GM19035 (cell line): Measurements from ENCODE around the gene KCNQ4.

Experiments used
- ATAC-seq: cut with Tn5 transposase; IDR thresholded peaks from one replicate; pipeline ENCODE4 v1.9.1; 2021; ENCODE audit not compliant: unreplicated experiment

KCNQ4 gene

GRCh38 chr1:40776236-40777072 is 7.1 kb upstream of the KCNQ4 start:
- ATAC-seq = no peak

GRCh38 chr1:40777224-40777970 is 6.2 kb upstream of the KCNQ4 start:
- ATAC-seq = no peak

DNA sequence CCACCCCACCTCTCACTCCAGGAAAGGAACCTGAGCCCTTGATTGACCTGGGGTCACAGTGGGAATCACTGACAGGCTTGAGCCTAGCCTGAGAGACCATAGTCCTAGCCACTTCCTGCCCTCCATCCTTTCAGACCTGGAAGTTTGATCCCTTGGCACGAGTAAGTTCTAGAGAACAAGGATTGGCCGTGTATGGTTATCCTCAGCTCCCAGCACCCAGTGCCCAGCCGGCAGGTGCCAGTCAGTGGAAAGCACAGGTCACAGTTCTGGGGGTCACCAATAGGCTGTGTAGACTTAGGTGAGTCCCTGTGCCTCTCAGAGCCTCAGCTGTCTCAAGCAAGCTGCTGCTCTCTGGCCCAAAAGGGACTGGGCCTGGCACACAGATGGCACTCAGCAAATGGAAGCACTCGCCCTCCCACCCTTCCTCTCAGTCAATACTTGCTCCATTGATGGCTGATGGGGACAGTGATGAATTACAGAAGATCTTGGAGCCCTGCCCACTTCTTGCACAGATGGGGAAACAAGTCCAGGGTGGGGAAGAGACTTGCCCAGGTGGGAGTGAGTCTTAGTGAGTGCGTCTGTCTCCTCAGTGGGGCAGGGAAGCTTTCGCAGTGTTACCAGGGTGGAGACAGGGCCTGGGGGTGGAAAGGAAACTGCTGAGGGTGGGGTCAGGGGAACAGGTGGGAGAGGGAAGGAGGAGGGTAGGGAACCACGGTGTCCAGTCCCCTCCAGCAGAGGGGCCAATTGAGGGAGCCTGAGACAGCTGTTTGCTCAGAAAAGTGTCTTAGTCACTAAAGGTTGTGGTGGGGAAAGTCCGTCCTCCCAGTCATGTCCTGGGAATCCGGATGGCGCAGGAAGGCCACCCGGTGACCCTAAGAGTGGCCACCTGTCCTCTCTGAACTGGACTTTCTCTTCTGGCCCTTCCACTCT is 2.6 kb upstream of the KCNQ4 start:
- no peak for ATAC-seq

DNA sequence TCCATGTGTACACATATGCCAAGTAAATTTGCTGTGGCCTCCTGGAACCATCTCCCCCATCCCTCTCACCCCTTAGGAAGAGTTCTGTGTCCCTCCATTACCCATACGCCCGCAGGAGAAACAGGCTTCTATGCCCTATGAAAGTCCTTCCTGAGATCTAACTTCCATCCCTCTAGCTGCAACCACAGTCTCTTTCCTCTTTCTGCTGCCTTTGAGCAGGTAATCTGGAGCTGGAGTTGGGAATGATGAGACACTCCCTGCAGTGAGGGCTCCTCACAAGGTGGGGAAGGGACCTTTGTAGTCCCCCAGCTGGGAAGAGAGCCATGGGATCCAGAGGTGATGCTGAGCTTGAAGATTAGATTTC is 2.0 kb upstream of the KCNQ4 start:
- ATAC-seq = no peak

DNA sequence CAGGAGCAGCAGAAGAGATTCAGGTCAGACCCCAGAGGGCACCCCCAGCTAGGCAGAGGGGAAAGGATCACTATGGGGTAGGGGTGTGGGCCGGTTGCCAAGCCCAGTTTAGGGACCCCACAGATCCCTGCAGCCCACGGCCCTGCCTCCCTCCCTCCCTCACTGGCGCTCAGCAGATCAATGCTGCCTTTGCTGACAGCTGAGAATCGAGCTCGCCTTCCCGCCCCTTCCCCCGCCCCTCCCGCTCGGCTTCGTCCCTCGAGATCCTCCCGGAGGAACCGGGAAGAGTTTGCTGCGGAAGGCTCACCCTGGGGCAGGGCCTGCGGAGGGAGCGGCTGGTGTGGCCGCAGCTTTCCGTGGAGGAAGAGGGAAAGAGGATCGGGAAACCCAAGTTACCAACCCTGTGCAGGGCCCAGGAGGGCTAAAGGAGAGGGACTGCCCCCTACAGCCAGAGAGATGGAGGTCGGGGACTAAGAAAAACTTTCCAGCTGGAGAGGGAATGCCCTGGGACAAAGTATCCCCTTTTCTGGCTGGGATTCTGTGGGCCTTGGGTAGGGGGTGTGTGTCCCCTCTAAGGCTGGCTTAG is 1.1 kb upstream of the KCNQ4 start:
- ATAC-seq = no peak

DNA sequence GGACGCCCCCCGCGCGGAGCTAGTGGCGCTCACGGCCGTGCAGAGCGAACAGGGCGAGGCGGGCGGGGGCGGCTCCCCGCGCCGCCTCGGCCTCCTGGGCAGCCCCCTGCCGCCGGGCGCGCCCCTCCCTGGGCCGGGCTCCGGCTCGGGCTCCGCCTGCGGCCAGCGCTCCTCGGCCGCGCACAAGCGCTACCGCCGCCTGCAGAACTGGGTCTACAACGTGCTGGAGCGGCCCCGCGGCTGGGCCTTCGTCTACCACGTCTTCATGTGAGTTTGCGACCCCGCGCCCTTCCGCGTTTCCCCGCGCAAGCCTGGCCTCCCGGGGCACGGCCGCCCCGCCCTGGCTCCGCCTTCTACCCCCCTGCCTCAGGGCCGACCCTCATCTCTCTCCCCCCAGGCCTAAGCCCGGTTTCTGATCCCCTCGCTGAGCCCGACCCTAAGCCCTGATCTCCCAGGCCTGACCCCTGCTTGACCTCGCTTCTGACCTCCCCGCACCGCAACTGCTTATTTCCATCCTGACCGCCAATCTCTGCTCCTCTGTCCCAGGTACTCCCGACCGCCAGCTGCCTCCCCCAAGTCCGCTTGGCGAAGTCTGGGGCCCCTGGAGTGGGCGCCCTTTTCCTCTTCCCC is 669 bp downstream of the KCNQ4 start:
- no peak for ATAC-seq

DNA sequence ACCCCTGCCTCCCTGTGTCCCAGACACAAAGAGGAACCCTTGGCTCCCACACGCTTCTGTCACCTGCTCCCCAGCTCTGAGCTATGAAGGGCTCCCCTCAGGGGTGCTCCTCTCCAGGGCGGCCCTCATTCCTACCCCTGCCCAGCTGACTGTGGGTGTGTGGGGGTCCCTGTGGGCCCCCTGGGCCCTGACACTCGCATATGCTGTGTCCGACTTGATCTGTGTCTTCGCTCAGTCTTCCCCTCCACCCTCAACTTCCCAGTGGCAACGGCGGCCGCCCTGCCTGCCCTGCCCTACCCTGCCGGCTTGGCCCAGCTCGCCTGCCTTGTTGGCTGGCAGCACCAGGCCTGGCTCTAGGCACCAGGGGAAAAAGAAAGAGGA is 1.2 kb downstream of the KCNQ4 start:
- no peak for ATAC-seq

DNA sequence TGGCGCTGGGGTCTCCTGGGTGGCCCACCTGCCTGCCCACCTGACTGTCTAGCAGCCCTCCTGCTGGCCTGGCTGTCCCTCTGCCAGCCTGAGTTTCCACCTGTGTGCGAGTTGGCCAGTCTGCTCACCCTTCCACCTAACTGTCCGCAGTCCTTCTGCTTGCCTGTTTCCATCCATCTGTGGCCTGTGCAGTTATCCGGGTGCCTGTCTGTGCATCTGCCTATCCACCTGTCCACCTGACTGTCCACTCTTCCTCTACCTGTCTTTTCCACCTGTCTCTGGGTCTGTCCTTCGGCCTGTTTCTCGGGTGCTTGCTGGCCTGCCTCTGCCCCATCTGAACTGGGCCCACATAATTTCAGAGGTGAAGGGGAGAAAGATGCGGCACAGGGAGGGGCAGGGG is 1.9 kb downstream of the KCNQ4 start:
- ATAC-seq = no peak

DNA sequence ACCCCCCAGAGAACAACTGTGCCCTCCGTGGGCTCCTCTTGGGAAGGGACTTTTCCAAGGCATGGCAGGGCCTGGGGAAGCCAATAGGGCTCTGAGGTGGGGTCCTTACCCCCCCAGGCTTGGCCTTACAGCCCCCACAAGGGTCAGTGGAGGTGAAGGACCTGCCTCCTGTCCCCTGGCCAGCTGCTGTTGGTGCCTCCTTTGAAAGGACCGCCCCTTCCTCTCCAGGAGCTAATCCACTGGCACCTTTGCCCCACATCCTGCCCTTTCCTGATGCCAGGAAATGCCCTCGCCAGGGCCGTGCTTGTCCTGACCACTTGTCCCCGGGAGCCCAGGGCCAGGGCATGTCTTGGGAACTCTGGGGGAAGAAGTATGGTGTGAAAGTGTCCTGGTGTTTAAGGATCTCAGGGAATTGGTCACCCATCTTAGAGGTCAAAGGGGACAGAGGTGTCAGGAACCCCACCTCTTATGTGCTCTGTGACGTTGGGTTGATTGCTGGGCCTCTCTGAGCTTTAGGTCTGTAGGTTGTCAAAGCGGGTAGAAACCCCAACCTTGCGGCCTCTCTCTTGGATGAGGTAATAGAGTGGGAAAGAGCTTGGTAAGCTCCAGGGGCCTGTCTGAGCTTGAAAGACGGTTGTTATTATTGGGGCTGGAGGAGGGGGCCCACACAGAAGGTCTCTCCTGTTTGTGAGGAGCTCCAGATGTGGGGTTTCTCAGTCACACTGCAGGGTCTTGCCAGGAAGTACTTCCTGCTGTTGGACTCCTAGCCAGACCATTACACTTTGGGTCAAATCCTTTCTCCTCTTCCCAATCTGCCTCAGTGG is 2.8 kb downstream of the KCNQ4 start:
- ATAC-seq = no peak

- no peak for ATAC-seq
These were observed 3.6 kb downstream of the KCNQ4 start for GRCh38 chr1:40786995-40787705.

- no peak for ATAC-seq
These were observed 4.4 kb downstream of the KCNQ4 start for GRCh38 chr1:40787737-40788560.

DNA sequence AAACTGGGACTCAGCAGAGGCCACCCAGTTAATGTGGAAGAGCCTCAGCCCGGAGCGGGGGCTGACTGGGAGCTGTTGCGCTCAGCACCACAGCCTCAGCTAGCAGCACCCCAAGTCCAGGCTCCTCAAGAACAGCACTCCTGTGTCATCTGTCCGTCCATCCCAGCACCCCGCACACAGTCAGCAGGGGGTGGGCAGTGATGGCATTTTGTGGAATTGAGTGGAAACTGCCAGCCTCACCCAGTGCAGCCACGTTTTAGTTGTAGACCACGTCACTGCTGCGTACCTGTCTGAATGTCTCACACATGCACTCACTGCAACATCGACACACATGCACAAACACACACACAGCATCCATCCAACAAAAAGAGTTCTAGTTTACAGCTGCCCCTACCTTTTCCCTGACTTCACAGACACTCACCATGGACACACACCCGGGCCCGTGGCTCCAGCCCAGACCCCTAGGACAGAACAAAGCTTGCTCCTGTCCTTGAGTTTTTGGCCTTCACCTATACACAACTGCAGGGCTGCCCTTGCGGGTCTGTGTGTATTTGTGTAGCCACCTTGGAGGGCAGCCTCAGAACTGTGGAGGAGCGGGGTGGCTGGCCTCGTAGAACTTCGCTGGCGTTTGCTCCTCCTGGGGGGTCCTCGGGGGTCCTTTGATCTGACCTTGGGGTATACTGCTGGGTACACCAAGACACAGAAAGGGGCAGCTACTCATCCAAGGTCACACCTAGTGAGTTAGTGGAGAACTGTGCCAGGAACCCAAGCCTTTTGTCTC is 5.2 kb downstream of the KCNQ4 start:
- ATAC-seq = no peak

DNA sequence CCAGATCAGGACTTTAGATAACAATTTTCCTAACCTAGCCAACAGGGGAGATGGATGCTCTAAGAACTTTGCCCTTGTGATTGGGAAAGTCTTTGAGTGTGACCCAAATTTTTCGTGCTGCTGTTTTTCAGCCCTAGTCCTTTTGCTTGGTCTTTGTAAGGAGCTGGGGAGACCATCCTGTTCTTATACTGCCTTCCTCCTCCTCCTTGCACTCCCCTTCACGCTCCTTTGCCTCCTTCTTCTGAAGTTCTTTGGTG is 5.7 kb downstream of the KCNQ4 start:
- no peak for ATAC-seq

GRCh38 chr1:40789661-40790430 is 6.3 kb downstream of the KCNQ4 start:
- ATAC-seq = no peak

GRCh38 chr1:40792036-40792435 is 8.4 kb downstream of the KCNQ4 start:
- no peak for ATAC-seq

DNA sequence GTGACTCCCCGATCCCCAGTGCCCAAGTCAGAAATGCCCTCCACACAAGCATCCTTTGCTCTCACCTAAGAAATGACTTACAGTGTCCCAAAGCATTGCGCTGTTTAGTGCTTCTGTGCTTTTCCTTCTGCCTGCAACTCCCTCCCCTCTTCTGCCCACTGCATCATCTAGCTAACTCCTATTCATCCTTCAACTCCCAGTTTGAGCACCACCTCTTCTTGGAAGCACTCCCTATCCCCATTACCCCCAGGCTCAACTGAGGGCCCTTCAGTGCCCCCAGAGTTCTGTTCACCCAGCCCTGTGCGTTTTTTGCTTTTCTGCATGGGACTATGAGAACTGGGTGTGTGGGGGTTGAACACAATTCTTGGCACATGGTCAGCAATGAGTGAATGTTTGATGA is 10.0 kb downstream of the KCNQ4 start:
- ATAC-seq = no peak

DNA sequence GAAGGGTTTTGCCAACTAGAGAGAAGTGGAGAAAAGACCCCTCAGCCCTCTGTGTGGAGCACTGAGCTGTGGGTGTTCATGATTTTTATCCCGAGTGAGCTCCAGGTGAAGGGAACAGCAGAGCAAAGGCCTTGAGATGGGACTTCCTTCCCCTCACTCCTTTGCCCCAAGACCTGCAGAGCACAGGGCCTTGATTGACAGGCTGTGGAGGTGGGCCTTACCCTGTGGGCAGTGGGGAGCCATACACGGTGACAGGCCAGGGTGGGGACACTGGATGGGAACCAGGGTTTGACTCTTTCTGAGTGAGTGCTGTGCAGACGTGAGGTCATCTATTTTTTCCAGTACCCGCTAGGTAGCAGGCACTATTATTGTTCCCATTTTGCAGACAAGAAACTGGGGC is 10.5 kb downstream of the KCNQ4 start:
- ATAC-seq = no peak
